22Rv1 (cell line): ENCODE results near the gene PPP2R1A.

Experiments
- CTCF ChIP-seq: fragments of 450-650 bp; IDR thresholded peaks from 2 replicates; pipeline ENCODE4 v1.5.1; 2017; ENCODE audit warnings: mild to moderate bottlenecking
- ZFX ChIP-seq: fragments of 450-650 bp; IDR thresholded peaks from 2 replicates; pipeline ENCODE4 v1.6.1; 2017; ENCODE audit warnings: antibody characterized with exemption, borderline replicate concordance

- TF ChIP-seq CTCF (no peak), ZFX (no peak)
These were observed 16.6 kb downstream of the PPP2R1A start for GRCh38 chr19:52206481-52206880.
